HepG2 (cell line): ENCODE data around the gene IFNL1. TPM values are rescaled to one million over a fixed set of nuclear protein-coding genes. Genes with fewer than 3 reads are reported as not detected.

Source experiments
- FOXC1 ChIP-seq: sonication (generic); formaldehyde crosslinking; IDR thresholded peaks from 2 replicates; pipeline ENCODE4 v1.8.0; 2022; ENCODE audit warnings: mild to moderate bottlenecking, missing genetic modification reagents, borderline replicate concordance
- HNF4A ChIP-seq: sonication (generic); formaldehyde crosslinking; IDR thresholded peaks from 2 replicates; pipeline ENCODE4 v1.4.0; 2020; ENCODE audit warnings: missing genetic modification reagents
- KLF11 ChIP-seq: IDR thresholded peaks from 2 replicates; pipeline ENCODE4 v1.6.1; 2016; ENCODE audit warnings: missing compliant biosample characterization
- KMT2B ChIP-seq: IDR thresholded peaks from 2 replicates; pipeline ENCODE4 v1.6.1; 2016; ENCODE audit warnings: missing genetic modification reagents, missing compliant biosample characterization
- MBNL3 ChIP-seq: fragments of 250-450 bp; sonication (Bioruptor Pico); conservative IDR thresholded peaks from 2 replicates; pipeline ENCODE4 v1.8.0; 2022; ENCODE audit warnings: mild to moderate bottlenecking, inconsistent platforms
- MYC ChIP-seq: sonication (generic); formaldehyde crosslinking; IDR thresholded peaks from 2 replicates; pipeline ENCODE4 v1.9.0; 2021; ENCODE audit warnings: missing genetic modification reagents, borderline replicate concordance
- NFYC ChIP-seq: IDR thresholded peaks from 2 replicates; pipeline ENCODE4 v1.6.1; 2016; ENCODE audit warnings: missing genetic modification reagents, missing compliant biosample characterization
- NPAS2 ChIP-seq: sonication (generic); formaldehyde crosslinking; IDR thresholded peaks from 2 replicates; pipeline ENCODE4 v1.8.0; 2022; ENCODE audit warnings: mild to moderate bottlenecking, missing genetic modification reagents, borderline replicate concordance
- PHF20 ChIP-seq: sonication (generic); formaldehyde crosslinking; IDR thresholded peaks from 2 replicates; pipeline ENCODE4 v1.5.0; 2020; ENCODE audit warnings: mild to moderate bottlenecking, missing genetic modification reagents
- SMYD3 ChIP-seq: sonication (generic); formaldehyde crosslinking; IDR thresholded peaks from 2 replicates; pipeline ENCODE4 v1.8.1; 2023; ENCODE audit warnings: mild to moderate bottlenecking, missing genetic modification reagents
- TEAD2 ChIP-seq: sonication (generic); formaldehyde crosslinking; IDR thresholded peaks from 2 replicates; pipeline ENCODE4 v1.9.0; 2021; ENCODE audit warnings: missing genetic modification reagents
- THAP11 ChIP-seq: IDR thresholded peaks from 2 replicates; pipeline ENCODE4 v1.6.1; 2016; ENCODE audit warnings: missing biosample characterization, missing genetic modification reagents
- TP53 ChIP-seq: sonication (generic); formaldehyde crosslinking; conservative IDR thresholded peaks from 2 replicates; pipeline ENCODE4 v1.4.0; 2020; ENCODE audit warnings: missing genetic modification reagents
- ZNF121 ChIP-seq: sonication (generic); formaldehyde crosslinking; IDR thresholded peaks from 2 replicates; pipeline ENCODE4 v1.5.0; 2020; ENCODE audit warnings: mild to moderate bottlenecking, missing genetic modification reagents
- ZNF563 ChIP-seq: sonication (generic); formaldehyde crosslinking; IDR thresholded peaks from 2 replicates; pipeline ENCODE4 v1.8.0; 2022; ENCODE audit warnings: mild to moderate bottlenecking, moderate library complexity, missing genetic modification reagents
- ZNF616 ChIP-seq: sonication (generic); formaldehyde crosslinking; IDR thresholded peaks from 2 replicates; pipeline ENCODE4 v1.5.0; 2020; ENCODE audit warnings: low read depth, mild to moderate bottlenecking, missing genetic modification reagents
- polyA plus RNA-seq, 8 experiments: library from polyadenylated mRNA; depleted of rRNA in 3 of 8; stranded (reverse) in 7 of 8; unstranded in 1 of 8; fragments of >200 nt; fragmentation: Illumina TruSeq in 4 of 8; extraction: Trizol in 4 of 8; gene quantifications; 2 replicates each; pipeline versions ENCODE4 v1.2.1 to v1.2.3, GENCODE V29; 2011 to 2016; ENCODE audit warnings: low read depth in 4 of 8, missing spikeins in 1 of 8, mixed read lengths in 1 of 8; ENCODE audit not compliant: insufficient read depth in 1 of 8
- total RNA-seq, 5 experiments: library from RNA; depleted of rRNA; stranded (reverse); fragments of >200 nt; fragmentation: Illumina TruSeq; extraction: Trizol; gene quantifications; 2 replicates each; pipeline ENCODE4 v1.2.3, GENCODE V29; 2016; ENCODE audit warnings: low read depth in 1 of 5
- TF ChIP-seq, protein P1 (sequence below): sonication (generic); formaldehyde crosslinking; IDR thresholded peaks from 2 replicates; pipeline ENCODE4 v1.9.0; 2021; ENCODE audit warnings: missing genetic modification reagents, mild to moderate bottlenecking, borderline replicate concordance
- TF ChIP-seq, protein P2 (sequence below): sonication (generic); formaldehyde crosslinking; IDR thresholded peaks from 2 replicates; pipeline ENCODE4 v1.4.0; 2020; ENCODE audit warnings: mild to moderate bottlenecking, missing genetic modification reagents, borderline replicate concordance
- TF ChIP-seq, protein P3 (sequence below): sonication (generic); formaldehyde crosslinking; IDR thresholded peaks from 2 replicates; pipeline ENCODE4 v1.9.0; 2022; ENCODE audit warnings: missing genetic modification reagents, mild to moderate bottlenecking, borderline replicate concordance
- TF ChIP-seq, protein P4 (sequence below): sonication (generic); formaldehyde crosslinking; IDR thresholded peaks from 2 replicates; pipeline ENCODE4 v1.4.0; 2020; ENCODE audit warnings: missing genetic modification reagents

Gene IFNL1
- total and polyA plus RNA-seq, 2 of the 13 experiments (the other 11 are each of a cell fraction or from before 2014, with no cell fraction given) = not detected

DNA sequence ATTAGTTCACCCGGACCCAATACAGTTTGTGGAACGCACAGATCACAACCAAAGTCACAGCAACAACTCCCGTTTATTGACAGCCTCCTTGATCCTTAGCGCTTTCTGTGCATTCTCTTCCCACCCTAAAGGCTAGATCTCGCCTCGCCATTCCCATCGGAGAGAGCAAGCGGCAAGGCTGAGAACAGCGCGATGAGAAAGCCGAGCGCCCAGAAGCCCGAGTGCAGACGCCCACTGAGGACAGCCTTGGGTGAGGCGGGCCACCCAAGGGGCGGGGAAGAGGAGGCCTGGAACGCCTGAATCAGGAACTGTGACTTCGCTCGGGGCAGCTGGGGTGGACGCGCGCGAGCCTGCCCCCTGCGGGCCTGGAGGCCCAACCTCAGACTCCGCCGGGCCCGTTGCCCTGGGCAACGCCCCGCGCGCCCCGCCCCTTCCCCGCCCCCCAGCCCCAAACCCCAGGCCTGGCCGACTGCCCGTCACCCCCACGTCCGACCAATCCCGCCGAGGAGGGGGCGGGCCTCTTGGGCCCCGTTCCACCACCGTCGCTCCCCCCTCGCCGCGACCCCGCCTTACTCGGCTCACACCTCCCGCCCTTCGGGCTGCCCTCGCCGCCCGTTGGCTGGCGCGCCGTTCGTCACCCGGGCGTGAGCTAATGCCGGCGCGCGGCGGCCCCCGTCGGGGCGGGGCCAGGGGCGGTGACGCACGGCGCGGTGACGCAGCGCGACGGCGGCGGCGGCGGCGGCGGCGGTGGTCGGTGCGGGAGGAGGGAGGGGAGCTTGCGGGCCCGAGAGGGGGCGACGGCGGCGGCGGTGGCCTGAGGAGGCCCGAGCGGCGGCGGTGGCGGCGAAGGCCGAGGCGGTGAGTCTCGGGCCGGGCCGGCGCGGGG is 45.8 kb downstream of the IFNL1 start, which contains the start of gene SAMD4B (continued):
- TF ChIP-seq, protein P1, sequence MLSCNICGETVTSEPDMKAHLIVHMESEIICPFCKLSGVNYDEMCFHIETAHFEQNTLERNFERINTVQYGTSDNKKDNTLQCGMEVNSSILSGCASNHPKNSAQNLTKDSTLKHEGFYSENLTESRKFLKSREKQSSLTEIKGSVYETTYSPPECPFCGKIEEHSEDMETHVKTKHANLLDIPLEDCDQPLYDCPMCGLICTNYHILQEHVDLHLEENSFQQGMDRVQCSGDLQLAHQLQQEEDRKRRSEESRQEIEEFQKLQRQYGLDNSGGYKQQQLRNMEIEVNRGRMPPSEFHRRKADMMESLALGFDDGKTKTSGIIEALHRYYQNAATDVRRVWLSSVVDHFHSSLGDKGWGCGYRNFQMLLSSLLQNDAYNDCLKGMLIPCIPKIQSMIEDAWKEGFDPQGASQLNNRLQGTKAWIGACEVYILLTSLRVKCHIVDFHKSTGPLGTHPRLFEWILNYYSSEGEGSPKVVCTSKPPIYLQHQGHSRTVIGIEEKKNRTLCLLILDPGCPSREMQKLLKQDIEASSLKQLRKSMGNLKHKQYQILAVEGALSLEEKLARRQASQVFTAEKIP (CRISPR knock-in tag) = no peak
- TF ChIP-seq NFYC (CRISPR knock-in tag) = peak; percentile 83
- TF ChIP-seq ZNF563 (CRISPR knock-in tag) = no peak
- TF ChIP-seq, protein P2, sequence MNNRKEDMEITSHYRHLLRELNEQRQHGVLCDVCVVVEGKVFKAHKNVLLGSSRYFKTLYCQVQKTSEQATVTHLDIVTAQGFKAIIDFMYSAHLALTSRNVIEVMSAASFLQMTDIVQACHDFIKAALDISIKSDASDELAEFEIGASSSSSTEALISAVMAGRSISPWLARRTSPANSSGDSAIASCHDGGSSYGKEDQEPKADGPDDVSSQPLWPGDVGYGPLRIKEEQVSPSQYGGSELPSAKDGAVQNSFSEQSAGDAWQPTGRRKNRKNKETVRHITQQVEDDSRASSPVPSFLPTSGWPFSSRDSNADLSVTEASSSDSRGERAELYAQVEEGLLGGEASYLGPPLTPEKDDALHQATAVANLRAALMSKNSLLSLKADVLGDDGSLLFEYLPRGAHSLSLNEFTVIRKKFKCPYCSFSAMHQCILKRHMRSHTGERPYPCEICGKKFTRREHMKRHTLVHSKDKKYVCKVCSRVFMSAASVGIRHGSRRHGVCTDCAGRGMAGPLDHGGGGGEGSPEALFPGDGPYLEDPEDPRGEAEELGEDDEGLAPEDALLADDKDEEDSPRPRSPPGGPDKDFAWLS (CRISPR knock-in tag) = no peak
- no peak; the same call in 1 of the 2 replicates for TF ChIP-seq FOXC1
- TF ChIP-seq MYC (CRISPR knock-in tag) = peak; percentile 66; the same call in 1 of the 2 replicates
- TF ChIP-seq MBNL3 (CRISPR knock-in tag) = no peak
- TF ChIP-seq KMT2B (CRISPR knock-in tag) = peak; percentile 75
- TF ChIP-seq, protein P3, sequence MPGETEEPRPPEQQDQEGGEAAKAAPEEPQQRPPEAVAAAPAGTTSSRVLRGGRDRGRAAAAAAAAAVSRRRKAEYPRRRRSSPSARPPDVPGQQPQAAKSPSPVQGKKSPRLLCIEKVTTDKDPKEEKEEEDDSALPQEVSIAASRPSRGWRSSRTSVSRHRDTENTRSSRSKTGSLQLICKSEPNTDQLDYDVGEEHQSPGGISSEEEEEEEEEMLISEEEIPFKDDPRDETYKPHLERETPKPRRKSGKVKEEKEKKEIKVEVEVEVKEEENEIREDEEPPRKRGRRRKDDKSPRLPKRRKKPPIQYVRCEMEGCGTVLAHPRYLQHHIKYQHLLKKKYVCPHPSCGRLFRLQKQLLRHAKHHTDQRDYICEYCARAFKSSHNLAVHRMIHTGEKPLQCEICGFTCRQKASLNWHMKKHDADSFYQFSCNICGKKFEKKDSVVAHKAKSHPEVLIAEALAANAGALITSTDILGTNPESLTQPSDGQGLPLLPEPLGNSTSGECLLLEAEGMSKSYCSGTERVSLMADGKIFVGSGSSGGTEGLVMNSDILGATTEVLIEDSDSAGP (CRISPR knock-in tag) = peak; percentile 76
- TF ChIP-seq TEAD2 = no peak
- no peak for TF ChIP-seq ZNF616 (CRISPR knock-in tag)
- TF ChIP-seq HNF4A (CRISPR knock-in tag) = peak; percentile 20
- TF ChIP-seq NPAS2 (CRISPR knock-in tag) = no peak
- peak; percentile 78 for TF ChIP-seq KLF11 (CRISPR knock-in tag)
- TF ChIP-seq, protein P4, sequence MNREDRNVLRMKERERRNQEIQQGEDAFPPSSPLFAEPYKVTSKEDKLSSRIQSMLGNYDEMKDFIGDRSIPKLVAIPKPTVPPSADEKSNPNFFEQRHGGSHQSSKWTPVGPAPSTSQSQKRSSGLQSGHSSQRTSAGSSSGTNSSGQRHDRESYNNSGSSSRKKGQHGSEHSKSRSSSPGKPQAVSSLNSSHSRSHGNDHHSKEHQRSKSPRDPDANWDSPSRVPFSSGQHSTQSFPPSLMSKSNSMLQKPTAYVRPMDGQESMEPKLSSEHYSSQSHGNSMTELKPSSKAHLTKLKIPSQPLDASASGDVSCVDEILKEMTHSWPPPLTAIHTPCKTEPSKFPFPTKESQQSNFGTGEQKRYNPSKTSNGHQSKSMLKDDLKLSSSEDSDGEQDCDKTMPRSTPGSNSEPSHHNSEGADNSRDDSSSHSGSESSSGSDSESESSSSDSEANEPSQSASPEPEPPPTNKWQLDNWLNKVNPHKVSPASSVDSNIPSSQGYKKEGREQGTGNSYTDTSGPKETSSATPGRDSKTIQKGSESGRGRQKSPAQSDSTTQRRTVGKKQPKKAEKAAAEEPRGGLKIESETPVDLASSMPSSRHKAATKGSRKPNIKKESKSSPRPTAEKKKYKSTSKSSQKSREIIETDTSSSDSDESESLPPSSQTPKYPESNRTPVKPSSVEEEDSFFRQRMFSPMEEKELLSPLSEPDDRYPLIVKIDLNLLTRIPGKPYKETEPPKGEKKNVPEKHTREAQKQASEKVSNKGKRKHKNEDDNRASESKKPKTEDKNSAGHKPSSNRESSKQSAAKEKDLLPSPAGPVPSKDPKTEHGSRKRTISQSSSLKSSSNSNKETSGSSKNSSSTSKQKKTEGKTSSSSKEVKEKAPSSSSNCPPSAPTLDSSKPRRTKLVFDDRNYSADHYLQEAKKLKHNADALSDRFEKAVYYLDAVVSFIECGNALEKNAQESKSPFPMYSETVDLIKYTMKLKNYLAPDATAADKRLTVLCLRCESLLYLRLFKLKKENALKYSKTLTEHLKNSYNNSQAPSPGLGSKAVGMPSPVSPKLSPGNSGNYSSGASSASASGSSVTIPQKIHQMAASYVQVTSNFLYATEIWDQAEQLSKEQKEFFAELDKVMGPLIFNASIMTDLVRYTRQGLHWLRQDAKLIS (CRISPR knock-in tag) = peak; percentile 59; the same call in 1 of the 2 replicates
- peak; percentile 90 for TF ChIP-seq THAP11 (CRISPR knock-in tag)
- peak; percentile 85 for TF ChIP-seq PHF20 (CRISPR knock-in tag)
- TF ChIP-seq TP53 = no peak
- no peak for TF ChIP-seq ZNF121 (CRISPR knock-in tag)
- TF ChIP-seq SMYD3 = no peak
